ENCODE results near the gene MLLT3.

DNA sequence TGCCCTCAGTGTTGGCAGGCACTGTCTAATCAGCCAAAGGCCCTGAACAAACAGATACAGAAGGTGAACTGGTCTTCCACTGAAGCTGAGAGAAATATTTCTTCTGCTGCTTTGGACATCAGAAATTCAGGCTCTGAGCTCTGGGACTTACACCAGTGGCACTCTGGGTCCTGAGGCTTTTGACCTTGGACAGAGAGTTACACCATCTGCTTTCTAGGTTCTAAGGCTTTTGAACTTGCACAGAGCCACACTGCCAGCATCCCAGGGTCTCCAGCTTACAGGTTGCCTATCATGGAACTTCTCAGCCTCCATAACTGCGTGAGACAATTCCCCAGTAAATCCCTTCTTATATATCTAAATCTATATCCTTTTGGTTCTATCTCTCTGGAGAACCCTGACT, 326.7 kb downstream of the MLLT3 start:
- TF ChIP-seq, protein P1, sequence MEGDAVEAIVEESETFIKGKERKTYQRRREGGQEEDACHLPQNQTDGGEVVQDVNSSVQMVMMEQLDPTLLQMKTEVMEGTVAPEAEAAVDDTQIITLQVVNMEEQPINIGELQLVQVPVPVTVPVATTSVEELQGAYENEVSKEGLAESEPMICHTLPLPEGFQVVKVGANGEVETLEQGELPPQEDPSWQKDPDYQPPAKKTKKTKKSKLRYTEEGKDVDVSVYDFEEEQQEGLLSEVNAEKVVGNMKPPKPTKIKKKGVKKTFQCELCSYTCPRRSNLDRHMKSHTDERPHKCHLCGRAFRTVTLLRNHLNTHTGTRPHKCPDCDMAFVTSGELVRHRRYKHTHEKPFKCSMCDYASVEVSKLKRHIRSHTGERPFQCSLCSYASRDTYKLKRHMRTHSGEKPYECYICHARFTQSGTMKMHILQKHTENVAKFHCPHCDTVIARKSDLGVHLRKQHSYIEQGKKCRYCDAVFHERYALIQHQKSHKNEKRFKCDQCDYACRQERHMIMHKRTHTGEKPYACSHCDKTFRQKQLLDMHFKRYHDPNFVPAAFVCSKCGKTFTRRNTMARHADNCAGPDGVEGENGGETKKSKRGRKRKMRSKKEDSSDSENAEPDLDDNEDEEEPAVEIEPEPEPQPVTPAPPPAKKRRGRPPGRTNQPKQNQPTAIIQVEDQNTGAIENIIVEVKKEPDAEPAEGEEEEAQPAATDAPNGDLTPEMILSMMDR (IDR thresholded peaks at IDR 0.05): no peak
- TF ChIP-seq POLR2A (IDR thresholded peaks at IDR 0.05) (no peak), POLR2AphosphoS5 (IDR thresholded peaks at IDR 0.05) (no peak)

Measured in prostate gland (tissue), 2 donors.